Epithelial cell of proximal tubule (primary cell): Measurements from ENCODE around the gene ENPP1. TPM values are rescaled to one million over a fixed set of nuclear protein-coding genes. Genes with fewer than 3 reads are reported as not detected.
A peak's percentile ranks its signal among the peaks of the same experiment; 100 is the strongest.

Source experiments
- DNase-seq: peaks from one replicate; pipeline ENCODE4 v3.0.0-alpha.2; 2011; ENCODE audit warnings: low read depth
- H3K4me3 ChIP-seq: 2 replicates; pipeline ENCODE4 v1.5.1; 2011; ENCODE audit warnings: low read depth, mild to moderate bottlenecking, low read length
- total RNA-seq: library from RNA; depleted of rRNA; stranded (reverse); fragments of >200 nt; gene quantifications from 2 replicates; pipeline ENCODE4 v1.2.3, GENCODE V29; 2015
- TF ChIP-seq, protein P1 (sequence below): conservative IDR thresholded peaks from 2 replicates; pipeline ENCODE4 v1.5.1; 2012; ENCODE audit warnings: low read depth, mild to moderate bottlenecking, low read length

Gene ENPP1
- total RNA-seq, 1 donor from 2014 or later = 3.5 TPM

DNA sequence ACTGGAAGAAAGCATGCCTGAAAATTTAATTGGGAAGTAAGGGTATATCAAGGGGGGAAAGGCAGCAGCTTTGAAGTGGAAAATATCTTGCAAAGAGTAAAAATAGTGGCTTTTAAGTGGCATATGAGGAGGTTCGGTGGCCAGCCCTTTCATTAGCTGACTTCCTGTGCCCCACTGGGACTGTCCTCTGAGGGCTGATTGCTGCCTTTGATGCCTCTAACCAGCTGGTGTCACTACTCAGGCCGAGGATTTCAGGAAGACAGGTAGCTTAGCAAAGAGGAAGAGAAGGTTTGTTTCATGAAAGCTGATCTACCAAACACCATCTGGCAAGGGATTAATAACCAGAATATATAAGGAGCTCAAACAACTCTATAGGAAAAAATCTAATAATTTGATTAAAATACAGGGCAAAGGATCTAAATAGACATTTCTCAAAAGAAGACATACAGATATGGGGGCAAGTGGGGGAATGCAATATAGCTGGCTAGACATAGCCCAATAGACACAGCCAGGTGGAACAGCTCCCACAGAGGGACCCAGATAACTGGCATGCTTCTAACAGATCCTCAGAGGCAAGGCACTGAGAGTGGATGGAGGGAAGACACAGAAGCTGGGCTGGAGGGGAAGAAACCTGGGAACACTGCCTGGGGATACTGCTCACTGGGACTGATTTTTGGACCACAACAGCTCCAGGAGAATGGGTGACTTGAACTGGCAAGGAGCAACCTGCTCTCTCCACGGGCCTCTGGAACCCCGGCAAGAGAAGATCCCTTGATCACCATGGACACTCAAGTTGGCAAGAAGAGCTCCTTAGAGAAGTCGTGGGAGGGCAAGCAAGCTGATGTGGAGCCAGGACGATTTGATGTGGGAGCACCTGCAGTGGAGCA, 110.2 kb downstream of the ENPP1 start:
- DNase-seq = no peak
- TF ChIP-seq, protein P1, sequence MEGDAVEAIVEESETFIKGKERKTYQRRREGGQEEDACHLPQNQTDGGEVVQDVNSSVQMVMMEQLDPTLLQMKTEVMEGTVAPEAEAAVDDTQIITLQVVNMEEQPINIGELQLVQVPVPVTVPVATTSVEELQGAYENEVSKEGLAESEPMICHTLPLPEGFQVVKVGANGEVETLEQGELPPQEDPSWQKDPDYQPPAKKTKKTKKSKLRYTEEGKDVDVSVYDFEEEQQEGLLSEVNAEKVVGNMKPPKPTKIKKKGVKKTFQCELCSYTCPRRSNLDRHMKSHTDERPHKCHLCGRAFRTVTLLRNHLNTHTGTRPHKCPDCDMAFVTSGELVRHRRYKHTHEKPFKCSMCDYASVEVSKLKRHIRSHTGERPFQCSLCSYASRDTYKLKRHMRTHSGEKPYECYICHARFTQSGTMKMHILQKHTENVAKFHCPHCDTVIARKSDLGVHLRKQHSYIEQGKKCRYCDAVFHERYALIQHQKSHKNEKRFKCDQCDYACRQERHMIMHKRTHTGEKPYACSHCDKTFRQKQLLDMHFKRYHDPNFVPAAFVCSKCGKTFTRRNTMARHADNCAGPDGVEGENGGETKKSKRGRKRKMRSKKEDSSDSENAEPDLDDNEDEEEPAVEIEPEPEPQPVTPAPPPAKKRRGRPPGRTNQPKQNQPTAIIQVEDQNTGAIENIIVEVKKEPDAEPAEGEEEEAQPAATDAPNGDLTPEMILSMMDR = no peak
- H3K4me3 ChIP-seq = no peak overlapping the region

DNA sequence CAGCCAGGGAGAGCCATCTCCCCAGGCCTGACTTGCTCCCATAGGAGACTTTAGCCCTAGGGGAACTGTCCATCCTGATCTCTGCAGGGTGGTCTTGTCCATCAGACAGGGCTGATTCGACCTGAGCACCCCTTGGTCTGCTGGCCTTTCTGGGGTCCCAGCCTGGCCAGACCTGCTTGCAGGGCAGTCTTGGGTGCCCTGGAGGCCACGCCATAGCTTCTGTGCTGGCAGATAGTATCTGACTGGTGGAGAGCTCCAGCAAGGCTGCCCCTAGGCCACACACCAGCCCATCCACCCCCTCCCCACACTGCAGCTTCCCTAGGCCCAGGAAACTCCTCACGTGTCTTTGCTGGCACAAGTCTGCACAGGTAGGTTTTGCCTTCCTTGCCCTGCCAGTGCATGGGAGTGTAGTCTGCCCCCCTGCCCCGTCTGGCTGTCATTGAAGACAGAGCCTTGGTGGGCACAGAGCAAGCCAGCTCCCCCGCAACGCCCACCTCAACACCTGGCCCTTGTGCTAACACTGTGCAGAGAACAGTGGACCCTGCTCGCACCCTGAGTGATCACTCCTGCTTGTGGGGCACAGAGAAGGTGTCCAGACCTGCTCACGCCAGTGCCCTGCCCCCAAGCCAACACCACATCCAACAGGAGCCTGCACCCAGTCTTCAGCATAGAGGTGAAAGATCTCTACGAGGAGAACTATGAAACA, 111.0 kb downstream of the ENPP1 start:
- H3K4me3 ChIP-seq = no peak overlapping the region
- TF ChIP-seq, protein P1 = no peak
- DNase-seq = no peak

DNA sequence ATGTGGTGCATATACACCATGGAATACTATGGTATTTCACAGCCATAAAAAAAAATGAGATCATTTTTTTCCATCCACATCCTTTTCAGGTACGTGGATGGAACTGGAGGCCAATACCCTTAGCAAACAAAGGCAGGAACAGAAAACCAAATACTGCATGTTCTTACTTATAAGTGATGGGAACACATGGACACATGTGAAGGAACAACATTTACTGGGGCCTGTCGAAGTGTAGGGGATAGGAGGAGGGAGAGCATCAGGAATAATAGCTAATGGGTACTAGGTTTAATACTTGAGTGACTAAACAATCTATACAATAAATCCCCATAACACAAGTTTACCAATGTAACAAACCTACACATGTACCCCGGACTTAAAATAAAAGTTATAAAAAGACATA, 112.8 kb downstream of the ENPP1 start:
- TF ChIP-seq, protein P1 = no peak
- no peak overlapping the region for H3K4me3 ChIP-seq
- no peak for DNase-seq

DNA sequence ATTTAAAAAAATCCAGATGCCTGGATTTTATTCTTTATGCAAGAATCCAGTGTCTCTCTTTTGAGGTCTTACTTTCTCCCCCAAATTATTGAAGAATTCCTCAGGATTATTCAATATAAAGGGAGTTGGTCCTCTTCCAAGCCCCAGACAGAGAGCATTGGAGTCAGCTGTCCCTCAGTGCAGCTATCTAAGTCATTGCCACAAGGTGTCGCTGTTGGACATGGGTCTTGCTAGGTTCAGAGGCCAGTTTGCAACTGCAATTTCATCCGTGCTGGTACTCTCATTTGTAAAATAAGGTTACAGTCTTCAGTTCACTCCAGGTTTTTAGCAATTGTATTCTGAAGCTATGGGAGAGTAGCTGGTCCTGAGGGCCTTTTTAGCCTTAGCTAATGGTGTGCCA, 115.5 kb downstream of the ENPP1 start:
- no peak overlapping the region for H3K4me3 ChIP-seq
- DNase-seq = peak; percentile 16
- TF ChIP-seq, protein P1 = peak; percentile 75

DNA sequence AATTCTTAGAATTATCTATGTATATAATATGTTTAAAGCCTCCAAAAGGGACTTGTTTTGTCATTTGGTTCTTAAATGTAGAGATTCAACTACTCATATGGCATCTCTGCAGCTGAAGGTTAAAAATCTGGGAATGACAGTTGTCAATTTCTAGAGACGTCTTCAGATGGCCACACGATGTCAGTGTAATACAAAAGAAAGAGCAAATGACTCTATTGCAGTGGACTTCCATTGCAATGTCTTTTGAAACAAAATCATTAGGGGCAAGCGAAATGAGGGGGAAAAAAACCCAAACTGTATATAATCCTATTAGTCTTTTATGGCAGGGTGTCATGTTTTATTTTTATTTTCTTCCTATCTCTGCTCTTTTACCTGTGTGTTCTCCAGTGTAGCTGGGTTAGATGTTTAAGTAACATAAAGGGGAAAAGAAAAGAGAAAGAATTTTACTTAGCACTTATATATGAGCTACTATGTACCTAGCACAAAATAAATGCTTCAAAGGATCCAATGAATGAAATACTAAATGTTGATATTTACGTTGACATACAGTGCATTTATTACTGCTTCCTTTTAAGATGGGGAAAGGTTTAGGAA, 117.2 kb downstream of the ENPP1 start:
- no peak overlapping the region for H3K4me3 ChIP-seq
- TF ChIP-seq, protein P1 = peak; percentile 69
- DNase-seq = peak; percentile 20

DNA sequence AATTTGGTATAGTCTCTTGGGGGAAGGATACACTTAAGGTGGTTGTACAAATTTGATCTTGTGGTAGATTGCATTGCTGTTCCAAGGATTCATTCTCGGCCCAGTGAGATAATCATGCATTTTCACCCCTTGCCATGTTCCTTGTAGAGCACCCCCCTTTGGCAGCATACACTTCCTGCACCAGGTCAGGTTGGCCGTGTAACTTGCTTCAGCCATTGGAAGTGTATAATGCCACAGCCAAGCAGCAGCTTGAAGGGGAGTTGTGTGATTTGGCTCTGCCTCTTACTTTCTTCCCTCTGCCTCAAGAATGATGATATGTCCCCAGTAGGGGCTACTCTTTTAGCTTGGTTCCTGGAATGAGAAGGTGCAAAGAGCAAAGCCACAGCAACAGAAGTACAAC, 121.4 kb downstream of the ENPP1 start:
- TF ChIP-seq, protein P1 = peak; percentile 34
- no peak for DNase-seq
- H3K4me3 ChIP-seq = no peak overlapping the region
